D721Med (cell line): ENCODE measurements around the gene NOTUM.

Experiments used
- DNase-seq: peaks from one replicate; pipeline ENCODE4 v3.0.0; 2011; ENCODE audit warnings: low spot score; ENCODE audit not compliant: insufficient read length
- FAIRE-seq: peaks from 2 replicates; lab custom pipeline; 2011; peaks lifted over from hg19 to GRCh38; lab: Jason Lieb, UNC
- CTCF ChIP-seq: IDR thresholded peaks from 2 replicates; pipeline ENCODE4 v1.5.1; 2012; ENCODE audit warnings: mild to moderate bottlenecking, control low read depth; ENCODE audit not compliant: insufficient read depth; ENCODE audit errors: missing control alignments

The NOTUM gene

GRCh38 chr17:81968850-81969812 is 8.1 kb upstream of the NOTUM start:
- no peak for TF ChIP-seq CTCF
- no peak for FAIRE-seq
- no peak for DNase-seq

DNA sequence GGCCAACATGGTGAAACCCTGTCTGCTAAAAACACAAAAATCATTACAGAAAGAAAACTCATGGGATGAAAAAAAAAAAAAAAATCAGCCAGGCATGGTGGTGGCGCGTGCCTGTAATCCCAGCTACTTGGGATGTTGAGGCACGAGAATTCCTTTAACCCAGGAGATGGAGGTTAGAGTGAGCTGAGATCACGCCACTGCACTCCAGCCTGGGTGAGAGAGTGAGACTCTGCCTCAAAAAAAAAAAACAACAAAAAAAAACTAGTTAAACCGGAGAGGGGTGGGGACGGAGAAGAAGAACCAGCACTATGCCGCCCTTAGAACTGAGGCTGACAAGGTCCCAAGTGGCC is 7.4 kb upstream of the NOTUM start:
- FAIRE-seq: no peak
- no peak for DNase-seq
- TF ChIP-seq CTCF: no peak

DNA sequence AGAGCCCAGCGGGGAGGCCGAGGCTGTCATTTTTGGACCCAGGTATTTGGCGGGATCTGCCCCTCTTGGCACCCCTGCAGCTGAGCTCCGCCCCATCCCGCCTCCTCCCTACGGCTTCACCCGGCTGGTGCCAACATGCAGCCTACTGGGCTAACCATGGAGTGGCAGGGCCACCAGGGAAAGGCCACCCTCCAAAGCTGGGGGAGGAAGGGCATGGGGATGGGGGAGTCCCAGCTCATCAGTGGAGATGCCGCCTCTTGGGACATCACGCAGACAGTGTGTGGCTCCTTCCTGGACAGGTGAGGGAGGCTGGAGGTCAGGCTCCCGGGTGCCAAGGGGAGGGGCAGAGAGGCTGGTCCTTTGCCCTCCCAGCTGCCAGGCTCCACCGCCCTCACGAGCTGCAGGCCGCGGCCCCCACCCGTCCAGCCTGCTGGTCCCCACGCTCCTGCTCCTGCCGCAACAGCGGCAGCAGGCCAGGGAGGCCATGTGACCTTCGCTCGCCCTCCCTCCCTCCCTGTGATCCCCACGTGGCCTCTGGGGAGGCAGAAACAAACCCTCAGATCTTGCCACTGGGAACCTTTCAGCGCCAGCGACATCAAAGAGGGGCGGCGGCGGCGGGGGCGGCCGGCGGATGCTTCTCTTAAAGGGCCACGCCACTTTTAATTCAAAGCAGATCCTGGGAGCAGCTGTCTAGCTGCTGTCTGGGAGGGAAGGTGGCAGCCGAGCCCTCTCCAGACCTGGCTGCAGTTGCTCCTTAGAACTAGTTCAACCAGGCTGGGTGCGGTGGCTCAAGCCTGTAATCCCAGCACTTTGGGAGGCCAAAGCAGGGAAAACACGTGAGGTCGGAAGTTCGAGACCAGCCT is 6.8 kb upstream of the NOTUM start:
- no peak for FAIRE-seq
- peak; percentile 95 for DNase-seq
- no peak for TF ChIP-seq CTCF

DNA sequence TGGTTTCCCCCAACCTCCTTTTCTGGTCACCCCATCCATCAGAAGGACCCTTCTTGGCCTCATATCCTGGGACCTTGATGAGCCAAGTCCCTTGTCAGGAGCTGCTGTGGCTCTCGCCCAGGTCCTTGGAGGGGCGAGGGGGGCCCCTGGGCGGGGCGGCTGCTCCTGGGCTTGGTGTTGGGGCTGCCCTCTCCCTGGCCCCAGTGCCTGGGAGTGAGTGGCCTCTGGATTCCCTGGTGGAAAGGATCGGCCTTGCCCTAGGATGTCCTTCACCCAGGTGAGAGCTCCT is 6.2 kb upstream of the NOTUM start:
- FAIRE-seq: no peak
- TF ChIP-seq CTCF: no peak
- no peak for DNase-seq

DNA sequence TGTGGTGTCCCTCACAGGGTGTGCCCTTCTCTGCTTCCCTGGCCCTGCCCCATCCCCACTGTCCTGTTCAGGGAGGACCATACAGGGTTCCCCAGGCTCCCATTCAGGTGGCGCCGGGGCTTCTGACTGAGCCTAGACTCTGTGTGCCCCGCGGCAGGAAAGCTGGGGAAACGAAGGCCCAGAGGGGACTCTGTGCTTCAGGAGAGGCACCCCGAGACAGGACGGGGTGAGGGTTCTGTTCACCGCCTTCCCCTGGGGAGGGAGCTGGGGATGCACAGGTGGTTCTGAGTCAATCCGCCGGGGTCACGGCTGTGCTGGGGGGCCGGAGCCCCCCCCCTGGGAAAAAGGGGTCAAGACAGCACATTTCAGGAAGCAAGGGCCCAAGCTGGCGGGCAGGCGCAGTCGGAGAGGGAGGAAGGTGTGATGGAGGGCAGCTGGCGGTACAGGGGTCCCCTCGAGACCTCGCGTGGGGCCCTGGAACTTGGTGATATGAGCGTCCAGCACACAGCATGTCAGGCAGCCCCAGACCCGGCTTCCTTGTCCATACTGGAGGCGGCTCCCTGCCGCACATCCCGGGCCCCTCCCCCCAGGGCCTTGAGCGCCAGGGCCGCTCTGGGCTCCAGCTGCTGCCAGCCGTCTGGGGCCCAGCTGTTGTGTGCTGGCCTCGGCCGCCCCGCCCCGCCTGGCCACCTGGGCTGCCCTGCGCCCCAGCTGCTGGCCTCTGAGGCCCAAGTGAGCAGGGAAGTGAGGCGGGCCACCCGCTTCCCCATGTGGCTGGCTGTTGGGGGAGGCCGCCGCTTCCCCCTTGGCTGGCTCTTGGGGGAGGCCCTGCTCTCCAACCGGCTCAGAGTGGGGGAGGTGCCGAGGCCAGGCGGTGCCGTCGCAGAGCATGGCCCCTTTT is 5.6 kb upstream of the NOTUM start:
- DNase-seq (no peak), FAIRE-seq (no peak)
- TF ChIP-seq CTCF: no peak

DNA sequence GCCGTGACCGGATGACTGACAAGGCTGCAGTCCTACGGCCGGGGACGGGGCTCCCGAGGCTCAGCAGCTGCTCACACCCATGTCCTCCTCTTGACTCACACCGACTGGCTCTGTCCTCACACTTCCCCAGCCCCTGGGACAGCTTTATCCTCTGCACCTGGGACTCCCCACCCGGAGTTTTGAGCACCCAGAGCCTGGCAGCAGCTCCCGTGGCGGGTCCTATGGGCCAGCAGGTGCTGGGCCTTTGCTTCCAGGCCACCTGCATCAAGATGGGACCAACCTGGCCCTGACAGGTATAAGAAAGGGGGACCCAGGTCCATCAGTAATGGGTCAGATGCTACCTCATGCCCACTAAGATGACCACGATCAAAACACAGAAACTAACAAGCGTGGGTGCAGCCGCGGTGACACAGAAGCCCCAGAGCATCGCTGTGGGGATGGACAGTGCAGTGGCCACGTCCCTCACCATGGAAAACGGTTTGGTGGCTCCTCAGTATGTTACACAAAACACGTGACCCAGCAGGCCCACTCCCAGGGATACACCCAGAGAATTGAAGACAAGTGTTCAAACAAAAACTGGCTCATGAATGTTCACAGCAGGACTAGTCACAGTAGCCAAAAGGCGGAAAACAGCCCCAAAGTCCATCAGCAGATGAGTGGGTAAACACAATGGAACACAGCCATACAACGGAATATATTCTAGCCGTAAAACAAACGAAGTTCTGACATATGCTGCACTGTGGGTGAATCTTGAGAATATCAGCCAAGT is 3.3 kb upstream of the NOTUM start:
- FAIRE-seq: no peak
- no peak for TF ChIP-seq CTCF

More for the DNA sequence above, 3.3 kb upstream of the NOTUM start:
- no peak for DNase-seq
